GM23248 (cell line): ENCODE data around the gene KLHDC8A. TPM values are rescaled to one million over a fixed set of nuclear protein-coding genes. Genes with fewer than 3 reads are reported as not detected.

ENCODE experiments used
- DNase-seq: peaks from one replicate; pipeline ENCODE4 v3.0.0-alpha.2; 2015
- H2AFZ ChIP-seq: fragments of 200-600 bp; sonication (generic); 2 replicates; pipeline ENCODE4 v1.6.1; 2016; ENCODE audit warnings: antibody characterized with exemption
- H3F3A ChIP-seq: fragments of 200-600 bp; sonication (generic); 2 replicates; pipeline ENCODE4 v1.6.1; 2016; ENCODE audit warnings: mild to moderate bottlenecking, antibody characterized with exemption, mixed run types; ENCODE audit not compliant: insufficient read depth
- H3K27ac ChIP-seq: fragments of 200-600 bp; sonication (generic); 2 replicates; pipeline ENCODE4 v1.5.1; 2016; ENCODE audit warnings: mild to moderate bottlenecking
- H3K27me3 ChIP-seq: fragments of 200-600 bp; sonication (generic); replicated peaks from 2 replicates; pipeline ENCODE4 v1.6.1; 2016; ENCODE audit warnings: mild to moderate bottlenecking; ENCODE audit not compliant: insufficient read depth
- H3K36me3 ChIP-seq: fragments of 200-600 bp; sonication (generic); 2 replicates; pipeline ENCODE4 v1.6.1; 2016; ENCODE audit warnings: low read depth, mild to moderate bottlenecking
- H3K4me1 ChIP-seq: fragments of 200-600 bp; sonication (generic); 2 replicates; pipeline ENCODE4 v1.6.1; 2016; ENCODE audit warnings: mild to moderate bottlenecking; ENCODE audit not compliant: insufficient read depth
- H3K4me2 ChIP-seq: fragments of 200-600 bp; sonication (generic); one replicate; pipeline ENCODE4 v1.6.1; 2016; ENCODE audit warnings: mild to moderate bottlenecking; ENCODE audit not compliant: unreplicated experiment
- H3K4me3 ChIP-seq: fragments of 200-600 bp; sonication (generic); 2 replicates; pipeline ENCODE4 v1.5.1; 2016; ENCODE audit warnings: mild to moderate bottlenecking
- H3K79me2 ChIP-seq: fragments of 200-600 bp; sonication (generic); 2 replicates; pipeline ENCODE4 v1.6.1; 2016; ENCODE audit warnings: mild to moderate bottlenecking; ENCODE audit not compliant: insufficient read depth
- H3K9ac ChIP-seq: fragments of 200-600 bp; sonication (generic); 2 replicates; pipeline ENCODE4 v1.6.1; 2016; ENCODE audit warnings: mild to moderate bottlenecking
- H3K9me2 ChIP-seq: fragments of 200-600 bp; sonication (generic); 2 replicates; pipeline ENCODE4 v1.6.1; 2016; ENCODE audit warnings: mixed run types, mild to moderate bottlenecking, moderate library complexity; ENCODE audit not compliant: insufficient read depth
- H3K9me3 ChIP-seq: fragments of 200-600 bp; sonication (generic); one replicate; pipeline ENCODE4 v1.6.1; 2017; ENCODE audit warnings: low read depth
- H4K20me1 ChIP-seq: fragments of 200-600 bp; sonication (generic); 2 replicates; pipeline ENCODE4 v1.6.0; 2016; ENCODE audit not compliant: insufficient read depth
- EZH2 ChIP-seq: fragments of 200-600 bp; sonication (generic); IDR thresholded peaks from 2 replicates; pipeline ENCODE4 v1.6.1; 2018; ENCODE audit warnings: antibody characterized with exemption, mild to moderate bottlenecking; ENCODE audit not compliant: insufficient read depth, poor library complexity, severe bottlenecking
- EZH2phosphoT487 ChIP-seq: fragments of 200-600 bp; sonication (generic); IDR thresholded peaks from 2 replicates; pipeline ENCODE4 v1.6.1; 2018; ENCODE audit warnings: antibody characterized with exemption, moderate library complexity, mild to moderate bottlenecking, low read depth; ENCODE audit not compliant: insufficient read depth
- WGBS, 2 experiments: methylation state at CpG; one replicate each; pipeline ENCODE4 v1.1.6; 2015 to 2017; ENCODE audit warnings: low lambda C conversion rate in 2 of 2, low coverage in 1 of 2; ENCODE audit errors: missing lambda C conversion rate in 2 of 2; 5-methylcytosine and 5-hydroxymethylcytosine counted together
- in situ Hi-C: fragments of 300-500 bp; cut with MboI; formaldehyde crosslinking; loops from 2 replicates; pipeline ENCODE4 v1.15.0; 2020
- polyA plus RNA-seq: library from polyadenylated mRNA; unstranded; fragments of >200 nt; fragmentation: Nextera tagmentation; extraction: Ambion mirVana; gene quantifications from 2 replicates; pipeline ENCODE4 v1.2.1, GENCODE V29; 2016
- total RNA-seq: library from RNA; depleted of rRNA; stranded (reverse); fragments of >200 nt; shearing (Covaris generic); gene quantifications from 2 replicates; pipeline ENCODE4 v1.2.3, GENCODE V29; 2014

Gene KLHDC8A
- total and polyA plus RNA-seq, 2 experiments from 2014 or later = not detected

- Histone ChIP-seq H3K4me3 (0 out of 2 replicates have a peak overlapping the region, but pooled peaks have one; percentile 4), H3K27ac (no peak overlapping the region), H2AFZ (no peak overlapping the region), H3K9me3 (no peaks in the 10 kb centered on the region), H3K79me2 (no peaks in the 10 kb centered on the region), H3K9ac (no peak overlapping the region), H3K4me2 (peak overlapping the region; percentile 75), H3K36me3 (no peaks in the 10 kb centered on the region), H3K27me3 (no peaks in the 10 kb centered on the region), H3F3A (peaks cover 52% of the 10 kb centered on the region), H3K4me1 (peaks cover 54% of the 10 kb centered on the region), H3K9me2 (no peaks in the 10 kb centered on the region), H4K20me1 (no peaks in the 10 kb centered on the region)
- DNase-seq = peak; percentile 41
- WGBS, 2 experiments = 24 to 29% methylated on average over 9 of the region's 9 CpGs
- no peak for TF ChIP-seq EZH2phosphoT487
- no peak for TF ChIP-seq EZH2
- in situ Hi-C loops = no loop called here
Measured at GRCh38 chr1:205373022-205373797, 16.5 kb upstream of the KLHDC8A start.

GRCh38 chr1:205371871-205372660, 15.3 kb upstream of the KLHDC8A start:
- in situ Hi-C loops = no loop called here

GRCh38 chr1:205370780-205371179, 14.1 kb upstream of the KLHDC8A start:
- no peaks in the 10 kb centered on the region for H3K9me2 ChIP-seq
- no peak for TF ChIP-seq EZH2
- no peak for TF ChIP-seq EZH2phosphoT487
- no peaks in the 10 kb centered on the region for H3K27me3 ChIP-seq
- H3K4me1 ChIP-seq = peaks cover 48% of the 10 kb centered on the region
- in situ Hi-C loops = no loop called here
- no peak overlapping the region for H3K4me2 ChIP-seq
- H3K9ac ChIP-seq = no peak overlapping the region
- H4K20me1 ChIP-seq = no peaks in the 10 kb centered on the region
- H3K79me2 ChIP-seq = no peaks in the 10 kb centered on the region
- H3K9me3 ChIP-seq = no peaks in the 10 kb centered on the region
- peaks cover 40% of the 10 kb centered on the region for H3F3A ChIP-seq
- no peak overlapping the region for H3K4me3 ChIP-seq
- no peak for DNase-seq
- H2AFZ ChIP-seq = no peak overlapping the region
- H3K36me3 ChIP-seq = no peaks in the 10 kb centered on the region
- no peak overlapping the region for H3K27ac ChIP-seq

More at GRCh38 chr1:205371871-205372660, 15.3 kb upstream of the KLHDC8A start:
- peak; percentile 82 for DNase-seq
- no peaks in the 10 kb centered on the region for H3K79me2 ChIP-seq
- H3K9ac ChIP-seq = no peak overlapping the region
- H2AFZ ChIP-seq = no peak overlapping the region
- H4K20me1 ChIP-seq = no peaks in the 10 kb centered on the region
- H3K4me3 ChIP-seq = peak overlapping the region; percentile 39
- H3K27me3 ChIP-seq = no peaks in the 10 kb centered on the region
- H3F3A ChIP-seq = peaks cover 52% of the 10 kb centered on the region
- no peaks in the 10 kb centered on the region for H3K9me2 ChIP-seq
- H3K36me3 ChIP-seq = no peaks in the 10 kb centered on the region
- H3K27ac ChIP-seq = peak overlapping the region; percentile 21
- 52 to 54% methylated on average over 11 of the region's 11 CpGs for WGBS, 2 experiments
- peak overlapping the region; percentile 75 for H3K4me2 ChIP-seq
- TF ChIP-seq EZH2 (no peak), EZH2phosphoT487 (no peak)
- no peaks in the 10 kb centered on the region for H3K9me3 ChIP-seq
- H3K4me1 ChIP-seq = peaks cover 53% of the 10 kb centered on the region

GRCh38 chr1:205369701-205370123, 13.0 kb upstream of the KLHDC8A start:
- Histone ChIP-seq H2AFZ (no peak overlapping the region), H4K20me1 (no peaks in the 10 kb centered on the region), H3K27me3 (no peaks in the 10 kb centered on the region), H3K36me3 (no peaks in the 10 kb centered on the region), H3K9ac (no peak overlapping the region), H3K9me3 (no peaks in the 10 kb centered on the region), H3K79me2 (no peaks in the 10 kb centered on the region), H3K4me1 (peaks cover 39% of the 10 kb centered on the region), H3K9me2 (no peaks in the 10 kb centered on the region), H3K4me2 (no peak overlapping the region), H3K27ac (no peak overlapping the region), H3K4me3 (no peak overlapping the region), H3F3A (peaks cover 33% of the 10 kb centered on the region)
- 63 to 67% methylated on average over 3 of the region's 3 CpGs for WGBS, 2 experiments
- peak; percentile 12 for DNase-seq
- in situ Hi-C loops = no loop called here
- TF ChIP-seq EZH2 (no peak), EZH2phosphoT487 (no peak)
